Bronchial epithelial cell (primary cell): ENCODE measurements around the gene TOM1. TPM values are rescaled to one million over a fixed set of nuclear protein-coding genes. Genes with fewer than 3 reads are reported as not detected.

Source experiments
- DNase-seq: peaks from one replicate; pipeline ENCODE4 v3.0.0-alpha.2; 2010; ENCODE audit warnings: low read depth
- FAIRE-seq: peaks from 2 replicates; lab custom pipeline; 2011; peaks lifted over from hg19 to GRCh38; lab: Jason Lieb, UNC
- H3K27me3 ChIP-seq: 2 replicates; pipeline ENCODE4 v1.5.1; 2011; ENCODE audit warnings: low read length; ENCODE audit not compliant: control insufficient read depth, insufficient read depth
- H3K36me3 ChIP-seq: 2 replicates; pipeline ENCODE4 v1.5.1; 2011; ENCODE audit warnings: low read length; ENCODE audit not compliant: control insufficient read depth, insufficient read depth
- H3K4me3 ChIP-seq: 2 replicates; pipeline ENCODE4 v1.5.1; 2011; ENCODE audit warnings: mild to moderate bottlenecking, low read depth, low read length, control low read depth
- CTCF ChIP-seq: IDR thresholded peaks from 2 replicates; pipeline ENCODE4 v1.5.1; 2011; ENCODE audit warnings: mild to moderate bottlenecking, moderate library complexity, low read length, control low read depth, inconsistent platforms; ENCODE audit not compliant: insufficient read depth, severe bottlenecking
- total RNA-seq: library from RNA; depleted of rRNA; stranded (reverse); fragments of >200 nt; gene quantifications from 2 replicates; pipeline ENCODE4 v1.2.1, GENCODE V29; 2014

TOM1 gene
- total RNA-seq, 1 donor from 2014 or later = 22.6 TPM

GRCh38 chr22:35337932-35338331, 38.2 kb downstream of the TOM1 start:
- Histone ChIP-seq H3K27me3 (no peaks in the 10 kb centered on the region), H3K36me3 (peaks cover 22% of the 10 kb centered on the region), H3K4me3 (no peak overlapping the region)
- FAIRE-seq (no peak), DNase-seq (no peak)
- TF ChIP-seq CTCF = no peak

- FAIRE-seq (peak; percentile 47), DNase-seq (no peak)
- Histone ChIP-seq H3K4me3 (no peak overlapping the region), H3K36me3 (peaks cover 6% of the 10 kb centered on the region), H3K27me3 (no peaks in the 10 kb centered on the region)
- TF ChIP-seq CTCF = no peak
These were observed 41.6 kb downstream of the TOM1 start for GRCh38 chr22:35341090-35341874.

GRCh38 chr22:35342390-35342789, 42.7 kb downstream of the TOM1 start:
- Histone ChIP-seq H3K36me3 (peaks cover 4% of the 10 kb centered on the region), H3K4me3 (no peak overlapping the region), H3K27me3 (no peaks in the 10 kb centered on the region)
- DNase-seq = no peak
- no peak for FAIRE-seq
- TF ChIP-seq CTCF = no peak

GRCh38 chr22:35343664-35344550, 44.2 kb downstream of the TOM1 start:
- no peak for TF ChIP-seq CTCF
- Histone ChIP-seq H3K4me3 (no peak overlapping the region), H3K36me3 (peaks cover 2% of the 10 kb centered on the region), H3K27me3 (no peaks in the 10 kb centered on the region)
- no peak for DNase-seq
- no peak for FAIRE-seq

GRCh38 chr22:35344956-35345690, 45.4 kb downstream of the TOM1 start:
- TF ChIP-seq CTCF = no peak
- no peaks in the 10 kb centered on the region for H3K27me3 ChIP-seq
- no peak overlapping the region for H3K4me3 ChIP-seq
- DNase-seq (no peak), FAIRE-seq (no peak)
- peaks cover 2% of the 10 kb centered on the region for H3K36me3 ChIP-seq
